Epithelial cell of proximal tubule (primary cell): ENCODE measurements around the gene NRN1. TPM values are rescaled to one million over a fixed set of nuclear protein-coding genes. Genes with fewer than 3 reads are reported as not detected.

ENCODE experiments used
- DNase-seq: peaks from one replicate; pipeline ENCODE4 v3.0.0-alpha.2; 2011; ENCODE audit warnings: low read depth
- H3K4me3 ChIP-seq: 2 replicates; pipeline ENCODE4 v1.5.1; 2011; ENCODE audit warnings: low read depth, mild to moderate bottlenecking, low read length
- total RNA-seq: library from RNA; depleted of rRNA; stranded (reverse); fragments of >200 nt; gene quantifications from 2 replicates; pipeline ENCODE4 v1.2.3, GENCODE V29; 2015
- TF ChIP-seq, protein P1 (sequence below): conservative IDR thresholded peaks from 2 replicates; pipeline ENCODE4 v1.5.1; 2012; ENCODE audit warnings: low read depth, mild to moderate bottlenecking, low read length

Gene NRN1
- total RNA-seq, 1 donor from 2014 or later: 1.1 TPM

DNA sequence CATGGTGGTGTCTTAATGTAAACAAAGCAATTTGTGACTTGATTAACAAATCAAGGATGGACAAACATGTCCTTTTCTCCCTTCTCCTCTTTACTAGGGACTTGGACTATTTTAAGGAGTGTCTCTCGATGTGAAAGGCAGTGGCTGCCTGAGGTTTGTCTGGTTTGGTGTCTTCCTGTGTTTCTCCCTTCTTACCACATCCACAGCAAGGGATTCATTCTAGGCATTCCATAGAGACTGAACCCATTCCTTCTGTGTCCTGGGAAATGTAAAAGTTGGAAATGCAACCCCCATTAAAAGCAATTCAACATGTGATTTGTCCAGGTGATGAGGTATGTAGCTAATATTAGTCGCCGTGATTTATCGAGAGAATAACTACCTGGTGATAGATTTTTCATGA lies 15.9 kb downstream of the NRN1 start:
- H3K4me3 ChIP-seq: no peak overlapping the region
- TF ChIP-seq, protein P1, sequence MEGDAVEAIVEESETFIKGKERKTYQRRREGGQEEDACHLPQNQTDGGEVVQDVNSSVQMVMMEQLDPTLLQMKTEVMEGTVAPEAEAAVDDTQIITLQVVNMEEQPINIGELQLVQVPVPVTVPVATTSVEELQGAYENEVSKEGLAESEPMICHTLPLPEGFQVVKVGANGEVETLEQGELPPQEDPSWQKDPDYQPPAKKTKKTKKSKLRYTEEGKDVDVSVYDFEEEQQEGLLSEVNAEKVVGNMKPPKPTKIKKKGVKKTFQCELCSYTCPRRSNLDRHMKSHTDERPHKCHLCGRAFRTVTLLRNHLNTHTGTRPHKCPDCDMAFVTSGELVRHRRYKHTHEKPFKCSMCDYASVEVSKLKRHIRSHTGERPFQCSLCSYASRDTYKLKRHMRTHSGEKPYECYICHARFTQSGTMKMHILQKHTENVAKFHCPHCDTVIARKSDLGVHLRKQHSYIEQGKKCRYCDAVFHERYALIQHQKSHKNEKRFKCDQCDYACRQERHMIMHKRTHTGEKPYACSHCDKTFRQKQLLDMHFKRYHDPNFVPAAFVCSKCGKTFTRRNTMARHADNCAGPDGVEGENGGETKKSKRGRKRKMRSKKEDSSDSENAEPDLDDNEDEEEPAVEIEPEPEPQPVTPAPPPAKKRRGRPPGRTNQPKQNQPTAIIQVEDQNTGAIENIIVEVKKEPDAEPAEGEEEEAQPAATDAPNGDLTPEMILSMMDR: no peak
- no peak for DNase-seq

DNA sequence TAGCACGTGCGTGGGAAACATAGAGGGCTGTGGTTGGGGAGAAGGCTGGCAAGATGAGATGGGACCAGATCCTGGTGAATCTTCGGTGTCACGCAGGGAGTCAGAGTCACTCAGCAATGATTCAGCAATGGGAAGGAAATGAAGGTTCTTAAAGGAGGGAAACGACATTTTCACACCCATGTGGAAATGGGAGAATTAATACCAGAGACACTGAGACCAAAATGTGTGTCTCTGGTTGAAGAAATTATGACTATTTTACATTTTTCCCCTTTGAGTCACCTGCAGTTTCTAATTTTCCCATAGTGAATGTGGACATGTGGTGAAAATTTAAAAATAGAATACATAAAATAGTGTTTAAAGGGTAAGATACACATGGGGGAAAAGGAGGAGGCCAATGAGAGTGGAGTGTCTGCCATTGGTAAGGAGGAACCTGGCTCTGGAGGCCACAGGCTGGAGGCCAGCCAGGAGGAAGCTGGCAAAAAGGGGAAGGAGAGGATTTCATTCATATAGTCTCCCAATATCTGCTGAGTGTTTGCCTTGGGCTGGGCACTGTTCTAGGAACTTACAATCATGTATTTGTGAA lies 17.5 kb downstream of the NRN1 start:
- TF ChIP-seq, protein P1: no peak
- DNase-seq: no peak
- H3K4me3 ChIP-seq: no peak overlapping the region

DNA sequence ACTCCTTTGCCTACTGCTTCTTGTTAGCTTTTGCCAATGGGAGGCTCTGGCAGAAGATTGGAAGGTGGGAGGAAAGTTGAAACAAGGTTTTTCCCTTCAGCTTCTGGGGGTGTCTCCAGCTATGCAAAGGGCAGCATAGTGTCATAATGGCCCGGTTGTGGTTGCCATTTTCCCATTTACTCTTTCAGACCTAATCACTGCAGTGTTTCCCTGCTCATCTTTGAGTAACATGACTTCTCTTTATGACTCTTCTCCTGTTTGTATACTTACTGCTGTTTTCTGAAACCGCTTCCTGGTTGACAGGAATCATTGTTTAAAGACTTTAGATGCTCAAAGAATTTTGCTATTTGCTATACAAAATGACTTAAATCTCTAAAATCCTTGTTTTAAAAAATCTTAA lies 19.9 kb downstream of the NRN1 start:
- no peak overlapping the region for H3K4me3 ChIP-seq
- no peak for DNase-seq
- TF ChIP-seq, protein P1: no peak

DNA sequence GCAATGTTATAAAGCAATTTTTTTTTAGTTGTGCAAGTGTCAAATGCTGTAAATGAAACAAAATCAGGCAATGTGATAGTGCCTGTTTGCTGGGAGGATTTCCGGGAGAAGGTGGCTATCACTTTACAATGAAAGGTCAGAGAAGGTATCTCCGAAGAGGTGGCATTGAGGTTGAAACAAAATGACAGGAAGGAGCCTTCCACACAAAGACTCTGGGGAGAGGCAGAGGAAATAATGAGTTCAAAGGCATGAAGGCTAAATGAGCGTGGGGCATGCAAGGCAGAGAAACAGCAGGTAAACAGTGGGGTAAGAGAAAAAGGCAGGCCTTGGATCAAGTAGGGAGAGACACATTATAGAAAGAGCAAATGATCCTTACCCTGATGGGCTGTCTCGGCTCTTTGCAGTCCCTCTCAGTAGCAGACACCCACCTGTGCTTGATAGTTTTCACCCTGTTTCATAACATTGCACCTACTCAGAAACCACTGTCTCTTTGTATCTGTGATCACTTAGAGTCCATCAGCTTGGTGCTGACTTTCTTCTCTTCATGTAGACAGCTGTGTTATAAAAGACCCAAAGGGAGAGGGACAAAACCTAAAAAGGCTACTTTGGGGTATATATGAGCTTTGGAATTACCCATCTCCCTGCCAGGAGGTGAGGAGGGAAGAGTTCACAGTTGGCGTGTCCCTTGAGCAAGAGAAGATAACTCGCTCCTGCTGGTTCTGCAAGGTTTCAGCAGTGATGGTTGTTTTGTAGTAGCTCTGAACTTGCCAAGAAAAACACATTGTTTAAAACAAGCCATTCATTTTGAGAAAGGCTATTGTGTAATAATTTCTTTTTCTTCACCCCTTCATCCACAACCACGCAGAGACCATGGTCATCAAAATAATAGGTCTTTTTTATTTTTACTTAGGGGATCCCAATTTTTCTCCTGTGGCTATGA lies 22.3 kb downstream of the NRN1 start:
- no peak for DNase-seq
- TF ChIP-seq, protein P1: no peak
- H3K4me3 ChIP-seq: no peak overlapping the region

DNA sequence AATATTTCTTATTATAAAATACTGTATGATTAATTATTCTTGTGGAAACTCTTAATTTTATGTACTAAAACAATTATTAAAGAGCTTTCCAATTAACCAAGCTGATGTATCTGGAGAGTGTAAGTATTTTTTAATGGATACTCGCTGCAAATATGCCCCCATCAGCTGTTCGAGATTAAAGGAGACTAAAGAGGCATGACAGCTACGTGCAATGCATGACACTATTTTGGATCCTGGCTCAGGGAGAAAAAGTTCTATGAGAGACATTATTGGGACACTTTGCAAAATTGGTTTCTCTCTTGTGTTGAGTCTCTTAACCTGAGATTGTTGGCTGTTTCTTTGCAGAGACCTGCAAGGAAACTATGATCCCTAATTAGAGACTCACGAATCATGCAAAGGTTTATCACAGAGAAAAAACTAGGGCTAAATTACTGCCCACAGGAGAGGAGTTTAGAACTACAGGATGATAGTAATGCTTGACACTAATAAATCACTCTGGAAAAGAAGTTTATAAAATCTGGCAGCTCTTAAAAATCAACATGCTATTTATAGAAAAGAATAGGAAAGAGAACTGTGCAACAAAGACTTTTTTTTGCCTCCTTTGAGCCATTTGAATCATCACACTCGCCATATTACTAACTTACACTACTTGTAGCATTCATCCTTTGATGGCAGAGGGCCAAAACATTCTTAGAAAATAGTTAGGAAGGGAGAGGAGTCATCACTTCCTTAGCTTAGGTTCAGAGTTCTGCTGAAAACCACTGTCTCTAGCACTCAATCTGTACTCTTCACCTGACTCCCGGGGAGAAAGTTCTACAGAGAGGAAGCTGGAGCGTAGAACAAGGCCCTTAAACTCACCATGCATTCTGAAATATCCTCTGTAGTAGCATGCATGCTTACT lies 25.3 kb downstream of the NRN1 start:
- no peak for DNase-seq
- TF ChIP-seq, protein P1: no peak

DNA sequence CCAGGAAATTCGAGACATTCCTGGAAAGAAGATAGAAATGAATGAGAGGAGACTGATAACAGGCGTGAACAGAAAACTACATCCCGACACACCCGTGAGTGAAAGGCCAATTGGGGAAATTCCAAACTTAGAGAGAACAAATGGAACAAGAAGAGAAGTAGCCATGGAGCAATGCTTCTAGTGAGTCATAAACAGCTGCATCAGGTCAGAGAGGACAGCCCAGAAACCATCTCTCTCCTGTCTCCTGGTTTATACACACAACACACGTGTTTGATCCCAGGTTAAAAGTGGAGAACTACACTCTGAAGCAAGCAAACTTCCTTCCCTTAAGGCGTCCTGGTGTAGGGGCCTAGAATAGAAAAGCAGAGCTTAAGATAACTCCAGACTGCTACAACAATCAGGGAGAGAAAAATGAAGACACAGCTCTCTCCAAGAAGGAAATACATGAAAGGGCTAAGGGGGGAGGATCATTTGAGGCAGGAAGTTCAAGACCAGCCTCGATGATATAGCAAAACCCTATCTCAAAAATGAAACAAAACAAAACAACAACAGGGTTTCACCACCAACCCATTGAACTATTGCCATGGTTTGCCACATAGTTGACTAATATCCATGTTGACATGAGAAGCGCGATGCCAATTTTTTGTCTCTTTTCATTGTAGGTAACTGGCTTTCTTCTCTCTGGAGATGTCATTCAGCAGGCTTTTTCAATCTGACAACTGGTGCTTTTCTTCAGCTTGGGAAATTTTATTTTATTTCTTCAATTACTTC lies 26.9 kb downstream of the NRN1 start:
- TF ChIP-seq, protein P1: no peak
- no peak for DNase-seq
- H3K4me3 ChIP-seq: no peak overlapping the region

More for the DNA sequence above, 25.3 kb downstream of the NRN1 start:
- no peak overlapping the region for H3K4me3 ChIP-seq
